ENCODE measurements around the gene ARL6IP1.
A peak's percentile ranks its signal among the peaks of the same experiment; 100 is the strongest.

The ARL6IP1 gene

DNA sequence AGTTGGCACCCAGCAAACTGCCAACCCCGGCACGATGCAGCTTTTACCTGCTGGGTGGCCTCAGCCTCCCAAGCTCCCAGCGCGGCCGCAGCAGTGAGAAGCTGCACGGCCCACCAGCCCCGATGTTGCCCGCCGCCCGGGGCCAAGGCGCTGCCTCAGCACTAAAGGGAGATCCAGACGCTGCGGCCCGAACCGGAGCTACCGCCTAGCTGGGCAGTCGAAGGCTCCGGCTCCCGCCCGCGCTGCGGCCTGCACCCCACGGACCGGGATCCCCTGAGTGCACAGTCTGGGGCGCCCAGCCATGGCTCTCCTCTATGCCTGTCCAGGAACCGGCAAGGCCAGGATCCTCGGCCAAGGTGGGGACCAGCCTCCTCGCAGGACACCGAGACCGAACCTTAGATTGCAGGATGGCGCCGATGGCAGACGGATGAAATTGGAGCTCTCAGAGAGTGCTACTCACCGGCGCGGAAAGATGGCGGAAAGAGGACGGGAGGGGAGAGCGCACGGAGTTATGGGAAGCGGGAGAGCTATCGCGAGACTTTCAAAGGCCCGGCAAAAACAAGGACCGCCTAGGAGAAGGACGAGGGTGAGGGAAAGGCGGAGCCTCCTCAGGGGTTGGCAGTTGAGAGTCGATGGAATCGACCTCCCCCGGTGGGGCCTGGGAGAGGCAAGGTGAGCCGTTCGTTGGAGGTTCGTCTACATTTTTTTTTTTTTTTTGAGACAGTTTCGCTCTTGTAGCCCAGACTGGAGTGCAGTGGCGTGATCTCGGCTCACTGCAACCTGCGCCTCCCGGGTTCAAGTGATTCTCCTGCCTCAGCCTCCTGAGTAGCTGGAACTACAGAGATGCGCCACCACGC is 11.3 kb downstream of the ARL6IP1 start, which contains the start of gene RPS15A (continued):
- TF ChIP-seq, protein P1, sequence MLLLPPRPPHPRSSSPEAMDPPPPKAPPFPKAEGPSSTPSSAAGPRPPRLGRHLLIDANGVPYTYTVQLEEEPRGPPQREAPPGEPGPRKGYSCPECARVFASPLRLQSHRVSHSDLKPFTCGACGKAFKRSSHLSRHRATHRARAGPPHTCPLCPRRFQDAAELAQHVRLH (tag by site-specific recombination; IDR thresholded peaks at IDR 0.05), result peak; percentile 67; the same call in 1 of the 2 replicates
- TF ChIP-seq ZXDB (tag by site-specific recombination; IDR thresholded peaks at IDR 0.05), result peak; percentile 93
- TF ChIP-seq ZNF324 (tag by site-specific recombination; IDR thresholded peaks at IDR 0.05), result peak; percentile 73
- no peak for TF ChIP-seq MEIS1 (CRISPR knock-in tag; IDR thresholded peaks at IDR 0.05; ENCODE audit: borderline replicate concordance)
- TF ChIP-seq, protein P2, sequence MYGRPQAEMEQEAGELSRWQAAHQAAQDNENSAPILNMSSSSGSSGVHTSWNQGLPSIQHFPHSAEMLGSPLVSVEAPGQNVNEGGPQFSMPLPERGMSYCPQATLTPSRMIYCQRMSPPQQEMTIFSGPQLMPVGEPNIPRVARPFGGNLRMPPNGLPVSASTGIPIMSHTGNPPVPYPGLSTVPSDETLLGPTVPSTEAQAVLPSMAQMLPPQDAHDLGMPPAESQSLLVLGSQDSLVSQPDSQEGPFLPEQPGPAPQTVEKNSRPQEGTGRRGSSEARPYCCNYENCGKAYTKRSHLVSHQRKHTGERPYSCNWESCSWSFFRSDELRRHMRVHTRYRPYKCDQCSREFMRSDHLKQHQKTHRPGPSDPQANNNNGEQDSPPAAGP (tag by site-specific recombination; IDR thresholded peaks at IDR 0.05), result peak; percentile 86
- TF ChIP-seq OVOL3 (tag by site-specific recombination; IDR thresholded peaks at IDR 0.05), result peak; percentile 27; the same call in 1 of the 2 replicates
- TF ChIP-seq, protein P3, sequence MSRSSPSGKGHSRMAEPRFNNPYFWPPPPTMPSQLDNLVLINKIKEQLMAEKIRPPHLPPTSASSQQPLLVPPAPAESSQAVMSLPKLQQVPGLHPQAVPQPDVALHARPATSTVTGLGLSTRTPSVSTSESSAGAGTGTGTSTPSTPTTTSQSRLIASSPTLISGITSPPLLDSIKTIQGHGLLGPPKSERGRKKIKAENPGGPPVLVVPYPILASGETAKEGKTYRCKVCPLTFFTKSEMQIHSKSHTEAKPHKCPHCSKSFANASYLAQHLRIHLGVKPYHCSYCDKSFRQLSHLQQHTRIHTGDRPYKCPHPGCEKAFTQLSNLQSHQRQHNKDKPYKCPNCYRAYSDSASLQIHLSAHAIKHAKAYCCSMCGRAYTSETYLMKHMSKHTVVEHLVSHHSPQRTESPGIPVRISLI (tag by site-specific recombination; IDR thresholded peaks at IDR 0.05), result peak; percentile 94
- no peak for TF ChIP-seq ZNF626 (tag by site-specific recombination; IDR thresholded peaks at IDR 0.05)
- TF ChIP-seq, protein P4, sequence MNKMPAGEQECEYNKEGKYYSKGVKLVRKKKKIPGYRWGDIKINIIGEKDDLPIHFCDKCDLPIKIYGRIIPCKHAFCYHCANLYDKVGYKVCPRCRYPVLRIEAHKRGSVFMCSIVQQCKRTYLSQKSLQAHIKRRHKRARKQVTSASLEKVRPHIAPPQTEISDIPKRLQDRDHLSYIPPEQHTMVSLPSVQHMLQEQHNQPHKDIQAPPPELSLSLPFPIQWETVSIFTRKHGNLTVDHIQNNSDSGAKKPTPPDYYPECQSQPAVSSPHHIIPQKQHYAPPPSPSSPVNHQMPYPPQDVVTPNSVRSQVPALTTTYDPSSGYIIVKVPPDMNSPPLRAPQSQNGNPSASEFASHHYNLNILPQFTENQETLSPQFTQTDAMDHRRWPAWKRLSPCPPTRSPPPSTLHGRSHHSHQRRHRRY (tag by site-specific recombination; IDR thresholded peaks at IDR 0.05), result no peak
- no peak for TF ChIP-seq ZNF514 (tag by site-specific recombination; IDR thresholded peaks at IDR 0.05)
- TF ChIP-seq, protein P5, sequence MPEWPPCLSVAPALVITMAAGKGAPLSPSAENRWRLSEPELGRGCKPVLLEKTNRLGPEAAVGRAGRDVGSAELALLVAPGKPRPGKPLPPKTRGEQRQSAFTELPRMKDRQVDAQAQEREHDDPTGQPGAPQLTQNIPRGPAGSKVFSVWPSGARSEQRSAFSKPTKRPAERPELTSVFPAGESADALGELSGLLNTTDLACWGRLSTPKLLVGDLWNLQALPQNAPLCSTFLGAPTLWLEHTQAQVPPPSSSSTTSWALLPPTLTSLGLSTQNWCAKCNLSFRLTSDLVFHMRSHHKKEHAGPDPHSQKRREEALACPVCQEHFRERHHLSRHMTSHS (tag by site-specific recombination; IDR thresholded peaks at IDR 0.05), result no peak
- TF ChIP-seq ZNF560 (tag by site-specific recombination; IDR thresholded peaks at IDR 0.05; ENCODE audit: borderline replicate concordance), result no peak
- no peak for TF ChIP-seq ZNF138 (tag by site-specific recombination; IDR thresholded peaks at IDR 0.05; ENCODE audit: borderline replicate concordance)
- TF ChIP-seq ZNF473 (tag by site-specific recombination; IDR thresholded peaks at IDR 0.05), result no peak
- no peak for TF ChIP-seq ZNF175 (tag by site-specific recombination; IDR thresholded peaks at IDR 0.05)
- no peak for TF ChIP-seq ZNF426 (tag by site-specific recombination; IDR thresholded peaks at IDR 0.05)
- TF ChIP-seq ZNF223 (tag by site-specific recombination; IDR thresholded peaks at IDR 0.05), result no peak
- TF ChIP-seq ZNF266 (tag by site-specific recombination; IDR thresholded peaks at IDR 0.05; ENCODE audit: low read depth), result peak; percentile 6; the same call in 1 of the 2 replicates
- TF ChIP-seq, protein P6, sequence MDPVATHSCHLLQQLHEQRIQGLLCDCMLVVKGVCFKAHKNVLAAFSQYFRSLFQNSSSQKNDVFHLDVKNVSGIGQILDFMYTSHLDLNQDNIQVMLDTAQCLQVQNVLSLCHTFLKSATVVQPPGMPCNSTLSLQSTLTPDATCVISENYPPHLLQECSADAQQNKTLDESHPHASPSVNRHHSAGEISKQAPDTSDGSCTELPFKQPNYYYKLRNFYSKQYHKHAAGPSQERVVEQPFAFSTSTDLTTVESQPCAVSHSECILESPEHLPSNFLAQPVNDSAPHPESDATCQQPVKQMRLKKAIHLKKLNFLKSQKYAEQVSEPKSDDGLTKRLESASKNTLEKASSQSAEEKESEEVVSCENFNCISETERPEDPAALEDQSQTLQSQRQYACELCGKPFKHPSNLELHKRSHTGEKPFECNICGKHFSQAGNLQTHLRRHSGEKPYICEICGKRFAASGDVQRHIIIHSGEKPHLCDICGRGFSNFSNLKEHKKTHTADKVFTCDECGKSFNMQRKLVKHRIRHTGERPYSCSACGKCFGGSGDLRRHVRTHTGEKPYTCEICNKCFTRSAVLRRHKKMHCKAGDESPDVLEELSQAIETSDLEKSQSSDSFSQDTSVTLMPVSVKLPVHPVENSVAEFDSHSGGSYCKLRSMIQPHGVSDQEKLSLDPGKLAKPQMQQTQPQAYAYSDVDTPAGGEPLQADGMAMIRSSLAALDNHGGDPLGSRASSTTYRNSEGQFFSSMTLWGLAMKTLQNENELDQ (tag by site-specific recombination; IDR thresholded peaks at IDR 0.05; ENCODE audit: low read depth), result no peak
- TF ChIP-seq ZNF670 (tag by site-specific recombination; IDR thresholded peaks at IDR 0.05; ENCODE audit: low read depth), result no peak
- TF ChIP-seq, protein P7, sequence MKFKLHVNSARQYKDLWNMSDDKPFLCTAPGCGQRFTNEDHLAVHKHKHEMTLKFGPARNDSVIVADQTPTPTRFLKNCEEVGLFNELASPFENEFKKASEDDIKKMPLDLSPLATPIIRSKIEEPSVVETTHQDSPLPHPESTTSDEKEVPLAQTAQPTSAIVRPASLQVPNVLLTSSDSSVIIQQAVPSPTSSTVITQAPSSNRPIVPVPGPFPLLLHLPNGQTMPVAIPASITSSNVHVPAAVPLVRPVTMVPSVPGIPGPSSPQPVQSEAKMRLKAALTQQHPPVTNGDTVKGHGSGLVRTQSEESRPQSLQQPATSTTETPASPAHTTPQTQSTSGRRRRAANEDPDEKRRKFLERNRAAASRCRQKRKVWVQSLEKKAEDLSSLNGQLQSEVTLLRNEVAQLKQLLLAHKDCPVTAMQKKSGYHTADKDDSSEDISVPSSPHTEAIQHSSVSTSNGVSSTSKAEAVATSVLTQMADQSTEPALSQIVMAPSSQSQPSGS (tag by site-specific recombination; IDR thresholded peaks at IDR 0.05; ENCODE audit: low read depth), result no peak
- TF ChIP-seq, protein P8, sequence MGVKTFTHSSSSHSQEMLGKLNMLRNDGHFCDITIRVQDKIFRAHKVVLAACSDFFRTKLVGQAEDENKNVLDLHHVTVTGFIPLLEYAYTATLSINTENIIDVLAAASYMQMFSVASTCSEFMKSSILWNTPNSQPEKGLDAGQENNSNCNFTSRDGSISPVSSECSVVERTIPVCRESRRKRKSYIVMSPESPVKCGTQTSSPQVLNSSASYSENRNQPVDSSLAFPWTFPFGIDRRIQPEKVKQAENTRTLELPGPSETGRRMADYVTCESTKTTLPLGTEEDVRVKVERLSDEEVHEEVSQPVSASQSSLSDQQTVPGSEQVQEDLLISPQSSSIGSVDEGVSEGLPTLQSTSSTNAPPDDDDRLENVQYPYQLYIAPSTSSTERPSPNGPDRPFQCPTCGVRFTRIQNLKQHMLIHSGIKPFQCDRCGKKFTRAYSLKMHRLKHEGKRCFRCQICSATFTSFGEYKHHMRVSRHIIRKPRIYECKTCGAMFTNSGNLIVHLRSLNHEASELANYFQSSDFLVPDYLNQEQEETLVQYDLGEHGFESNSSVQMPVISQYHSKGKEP (tag by site-specific recombination; IDR thresholded peaks at IDR 0.05), result no peak
- 0 out of 2 replicates have a peak, but pooled peaks have one; percentile 17 for TF ChIP-seq SCRT2 (tag by site-specific recombination; IDR thresholded peaks at IDR 0.05)
- peak; percentile 94 for TF ChIP-seq SP3 (tag by site-specific recombination; IDR thresholded peaks at IDR 0.05)
- TF ChIP-seq ZNF571 (tag by site-specific recombination; IDR thresholded peaks at IDR 0.05), result no peak
- no peak for TF ChIP-seq ZFP41 (tag by site-specific recombination; IDR thresholded peaks at IDR 0.05; ENCODE audit: borderline replicate concordance)
- no peak for TF ChIP-seq ZNF510 (tag by site-specific recombination; IDR thresholded peaks at IDR 0.05; ENCODE audit: insufficient replicate concordance)
- peak; percentile 50; the same call in 1 of the 2 replicates for TF ChIP-seq ZSCAN30 (tag by site-specific recombination; IDR thresholded peaks at IDR 0.05)
- peak; percentile 91 for TF ChIP-seq GLI4 (tag by site-specific recombination; IDR thresholded peaks at IDR 0.05)
